Cardiac fibroblast (primary cell): ENCODE results near the gene SPIB.

ENCODE experiments used
- DNase-seq, 2 donors: peaks; one replicate each; pipeline versions ENCODE4 v3.0.0 to v3.0.0-alpha.2; 2010; ENCODE audit warnings: low read depth in 2 of 2
- H3K4me3 ChIP-seq, 2 donors: replicated peaks in 1 of 2; 1 replicate in 1 of 2; 2 replicates in 1 of 2; pipeline ENCODE4 v1.5.1; 2011; ENCODE audit warnings: low read depth in 2 of 2, low read length in 2 of 2, mild to moderate bottlenecking in 2 of 2, moderate library complexity in 1 of 2
- TF ChIP-seq, protein P1 (sequence below): IDR thresholded peaks from one replicate; pipeline ENCODE4 v1.5.1; 2011; ENCODE audit warnings: low read depth, mild to moderate bottlenecking, low read length, inconsistent platforms

The SPIB gene

DNA sequence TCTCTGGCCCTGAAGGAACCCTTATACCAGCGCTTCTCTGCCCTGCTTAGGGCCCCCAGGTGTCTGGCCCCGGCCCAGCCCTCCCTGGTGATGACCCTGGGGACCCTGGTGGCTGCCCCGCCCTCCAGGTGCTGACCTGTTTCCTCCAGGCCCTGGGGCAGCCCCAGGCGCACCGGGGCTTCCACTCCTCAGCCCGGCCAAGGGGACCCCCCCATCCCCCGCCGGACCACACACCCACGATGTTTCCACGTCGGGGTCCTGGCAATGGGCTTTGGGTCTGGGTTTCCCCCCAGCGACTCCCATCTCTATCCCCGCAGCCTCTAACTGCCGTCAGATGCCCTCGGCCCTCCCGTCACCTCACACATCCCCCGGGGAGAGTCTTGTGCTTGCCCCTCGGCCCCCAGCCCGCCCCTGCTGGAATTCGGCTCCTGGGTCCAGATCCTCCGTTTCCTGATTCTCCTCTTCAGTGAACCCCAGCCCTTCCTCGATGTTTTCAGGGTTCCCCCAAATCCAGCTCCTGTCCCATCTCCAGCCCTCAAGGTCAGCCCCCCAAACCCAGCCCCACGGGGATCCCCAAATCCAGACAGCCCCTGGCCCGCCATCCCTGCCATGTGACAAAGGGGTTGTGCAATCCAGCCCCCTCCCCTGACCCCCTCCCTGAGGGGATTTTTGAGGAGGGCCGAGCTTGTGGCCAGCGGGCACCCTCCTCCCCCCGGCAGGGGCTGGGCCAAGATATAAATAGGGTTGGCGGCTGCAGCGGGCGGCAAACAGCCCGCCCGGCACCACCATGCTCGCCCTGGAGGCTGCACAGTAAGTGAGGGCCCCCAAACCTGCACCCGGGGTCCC lies at the start of gene SPIB:
TSS of gene SPIB (plus strand) at position 763 of the 846 bp plus-strand sequence. CDS start at position 788, 25 bp downstream.
- H3K4me3 ChIP-seq: no peak within 1 kb of the TSS
- TF ChIP-seq, protein P1, sequence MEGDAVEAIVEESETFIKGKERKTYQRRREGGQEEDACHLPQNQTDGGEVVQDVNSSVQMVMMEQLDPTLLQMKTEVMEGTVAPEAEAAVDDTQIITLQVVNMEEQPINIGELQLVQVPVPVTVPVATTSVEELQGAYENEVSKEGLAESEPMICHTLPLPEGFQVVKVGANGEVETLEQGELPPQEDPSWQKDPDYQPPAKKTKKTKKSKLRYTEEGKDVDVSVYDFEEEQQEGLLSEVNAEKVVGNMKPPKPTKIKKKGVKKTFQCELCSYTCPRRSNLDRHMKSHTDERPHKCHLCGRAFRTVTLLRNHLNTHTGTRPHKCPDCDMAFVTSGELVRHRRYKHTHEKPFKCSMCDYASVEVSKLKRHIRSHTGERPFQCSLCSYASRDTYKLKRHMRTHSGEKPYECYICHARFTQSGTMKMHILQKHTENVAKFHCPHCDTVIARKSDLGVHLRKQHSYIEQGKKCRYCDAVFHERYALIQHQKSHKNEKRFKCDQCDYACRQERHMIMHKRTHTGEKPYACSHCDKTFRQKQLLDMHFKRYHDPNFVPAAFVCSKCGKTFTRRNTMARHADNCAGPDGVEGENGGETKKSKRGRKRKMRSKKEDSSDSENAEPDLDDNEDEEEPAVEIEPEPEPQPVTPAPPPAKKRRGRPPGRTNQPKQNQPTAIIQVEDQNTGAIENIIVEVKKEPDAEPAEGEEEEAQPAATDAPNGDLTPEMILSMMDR: no peak
- DNase-seq: no peak

DNA sequence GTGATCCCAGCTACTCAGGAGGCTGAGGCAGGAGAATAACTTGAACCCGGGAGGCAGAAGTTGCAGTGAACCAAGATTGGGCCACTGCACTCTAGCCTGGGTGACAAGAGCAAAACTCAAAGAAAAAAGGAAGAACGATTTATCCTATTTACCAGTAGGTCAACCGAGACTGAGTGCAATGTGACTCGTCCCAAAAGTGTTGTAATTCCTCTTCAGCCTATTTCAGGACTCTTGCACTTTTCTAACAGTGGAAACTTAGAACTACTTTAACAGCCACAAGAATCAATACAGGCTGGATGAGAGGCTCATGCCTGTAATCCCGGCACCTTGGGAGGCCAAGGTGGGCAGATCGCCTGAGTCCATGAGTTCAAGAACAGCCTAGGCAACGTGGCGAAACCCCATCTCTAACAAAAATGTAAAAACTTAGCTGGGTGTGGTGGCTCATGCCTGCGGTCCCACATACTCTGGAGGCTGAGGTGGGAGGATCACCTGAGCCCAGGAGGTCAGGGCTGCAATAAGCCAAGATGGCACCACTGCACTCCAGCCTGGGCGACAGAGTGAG lies 46.7 kb upstream of the SPIB start:
- no peak overlapping the region for H3K4me3 ChIP-seq
- peak in 1 of 2 donors; percentile 13 for DNase-seq
- TF ChIP-seq, protein P1: no peak

DNA sequence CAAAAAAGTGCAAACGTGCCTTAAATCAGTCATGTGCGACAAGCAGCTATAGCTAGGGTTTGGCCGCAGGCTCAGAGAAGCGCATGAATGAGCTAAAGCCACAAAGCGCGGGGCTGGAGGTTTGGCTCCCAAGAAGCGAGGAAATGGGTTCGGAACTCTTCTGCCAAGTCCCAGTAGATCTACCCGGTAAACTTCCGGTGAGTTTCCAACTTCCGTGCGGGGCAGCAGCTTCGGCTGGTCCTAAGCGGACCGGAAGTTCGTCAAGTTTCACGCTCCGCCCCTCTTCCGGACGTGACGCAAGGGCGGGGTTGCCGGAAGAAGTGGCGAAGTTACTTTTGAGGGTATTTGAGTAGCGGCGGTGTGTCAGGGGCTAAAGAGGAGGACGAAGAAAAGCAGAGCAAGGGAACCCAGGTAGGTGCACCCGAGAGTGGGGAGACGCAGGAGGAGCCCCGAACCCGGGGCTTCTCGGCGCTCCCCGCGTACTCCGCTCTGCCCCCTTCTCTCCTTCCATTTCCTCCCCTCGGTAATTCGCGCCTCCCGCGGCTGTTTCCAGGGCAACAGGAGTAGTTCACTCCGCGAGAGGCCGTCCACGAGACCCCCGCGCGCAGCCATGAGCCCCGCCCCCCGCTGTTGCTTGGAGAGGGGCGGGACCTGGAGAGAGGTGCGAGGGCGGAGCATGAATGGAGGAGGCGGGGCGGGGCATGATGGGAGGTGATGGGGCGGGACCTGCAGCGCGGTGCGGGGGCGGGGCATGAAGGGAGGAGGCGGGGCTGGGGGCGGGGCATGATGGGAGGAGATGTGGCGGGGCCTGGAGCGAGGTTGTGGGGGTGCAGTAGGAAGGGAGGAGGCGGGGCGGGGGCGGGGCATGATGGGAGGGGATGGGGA lies 42.3 kb upstream of the SPIB start, which contains the start of gene NR1H2:
TSS of gene NR1H2 (plus strand) at position 292 of the 885 bp plus-strand sequence. CDS start 1,149 bp downstream, outside the sequence.
- peak; percentile 99 for DNase-seq
- TF ChIP-seq, protein P1: no peak
- H3K4me3 ChIP-seq: peak within 1 kb of the TSS; percentile 92 to 94

DNA sequence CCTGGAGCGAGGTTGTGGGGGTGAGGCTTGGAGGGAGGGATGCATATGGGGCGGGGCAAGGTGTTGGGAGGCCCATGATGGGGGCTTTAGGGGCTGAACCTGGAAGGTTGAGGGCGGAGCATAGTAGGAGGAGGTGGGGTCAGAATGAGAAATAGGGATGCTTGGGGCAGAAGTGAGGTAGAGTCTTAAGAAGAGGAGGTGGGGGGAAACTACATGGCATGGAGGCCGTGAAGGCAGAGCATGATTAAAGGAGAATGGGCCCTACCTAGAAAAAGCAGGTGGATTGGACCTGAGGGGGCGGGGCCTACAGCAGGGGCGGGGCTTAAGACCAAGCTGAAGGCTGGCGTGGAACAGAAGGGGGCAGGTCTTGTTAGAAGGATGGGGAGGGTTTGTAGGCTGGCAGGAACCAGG lies 41.7 kb upstream of the SPIB start:
- TF ChIP-seq, protein P1: no peak
- peak in 1 of 2 donors; percentile 16 for DNase-seq
- H3K4me3 ChIP-seq: peak overlapping the region; percentile 29 to 42

DNA sequence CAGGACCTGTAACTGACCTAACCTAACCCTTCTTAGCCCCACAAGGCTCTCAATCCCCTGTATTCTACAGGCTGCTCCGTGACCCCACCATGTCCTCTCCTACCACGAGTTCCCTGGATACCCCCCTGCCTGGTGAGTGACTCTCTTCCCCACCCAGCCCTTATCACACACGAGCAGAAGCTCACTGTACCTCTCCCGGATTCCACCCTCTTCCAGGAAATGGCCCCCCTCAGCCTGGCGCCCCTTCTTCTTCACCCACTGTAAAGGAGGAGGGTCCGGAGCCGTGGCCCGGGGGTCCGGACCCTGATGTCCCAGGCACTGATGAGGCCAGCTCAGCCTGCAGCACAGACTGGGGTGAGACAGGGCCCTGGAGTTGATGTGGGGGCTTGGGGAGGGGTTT lies 41.2 kb upstream of the SPIB start:
- DNase-seq: no peak
- TF ChIP-seq, protein P1: no peak
- no peak overlapping the region for H3K4me3 ChIP-seq

DNA sequence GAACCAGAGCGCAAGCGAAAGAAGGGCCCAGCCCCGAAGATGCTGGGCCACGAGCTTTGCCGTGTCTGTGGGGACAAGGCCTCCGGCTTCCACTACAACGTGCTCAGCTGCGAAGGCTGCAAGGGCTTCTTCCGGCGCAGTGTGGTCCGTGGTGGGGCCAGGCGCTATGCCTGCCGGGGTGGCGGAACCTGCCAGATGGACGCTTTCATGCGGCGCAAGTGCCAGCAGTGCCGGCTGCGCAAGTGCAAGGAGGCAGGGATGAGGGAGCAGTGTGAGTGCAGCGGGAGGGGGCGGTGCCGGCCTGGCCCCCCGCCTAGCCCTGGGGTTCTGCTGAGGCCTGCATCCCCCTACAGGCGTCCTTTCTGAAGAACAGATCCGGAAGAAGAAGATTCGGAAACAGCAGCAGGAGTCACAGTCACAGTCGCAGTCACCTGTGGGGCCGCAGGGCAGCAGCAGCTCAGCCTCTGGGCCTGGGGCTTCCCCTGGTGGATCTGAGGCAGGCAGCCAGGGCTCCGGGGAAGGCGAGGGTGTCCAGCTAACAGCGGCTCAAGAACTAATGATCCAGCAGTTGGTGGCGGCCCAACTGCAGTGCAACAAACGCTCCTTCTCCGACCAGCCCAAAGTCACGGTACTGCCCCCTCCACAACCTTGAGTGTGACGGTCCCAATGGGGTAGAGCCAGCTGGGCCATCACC lies 40.4 kb upstream of the SPIB start:
- DNase-seq: no peak
- TF ChIP-seq, protein P1: no peak
- no peak overlapping the region for H3K4me3 ChIP-seq
